DMS153 treated with DMSO at 0.1 percent for 48 hours (cell line): ENCODE data around the gene APBA2.

ENCODE experiments used
- DNase-seq: peaks from one replicate; lab custom pipeline; 2025; ENCODE audit not compliant: unreplicated experiment; lab: John Stamatoyannopoulos, UW

The APBA2 gene

GRCh38 chr15:28914046-28914445 lies 28.3 kb downstream of the APBA2 start:
- DNase-seq, result no peak

- DNase-seq, result no peak
These were observed 28.8 kb downstream of the APBA2 start for GRCh38 chr15:28914483-28915023.

GRCh38 chr15:28915041-28915810 lies 29.5 kb downstream of the APBA2 start:
- no peak for DNase-seq

GRCh38 chr15:28915935-28916334 lies 30.2 kb downstream of the APBA2 start:
- DNase-seq, result no peak

- DNase-seq, result no peak
These were observed 32.0 kb downstream of the APBA2 start for GRCh38 chr15:28917791-28918140.

- no peak for DNase-seq
These were observed 32.6 kb downstream of the APBA2 start for GRCh38 chr15:28918141-28918983.

- DNase-seq, result no peak
These were observed 33.4 kb downstream of the APBA2 start for GRCh38 chr15:28919201-28919635.

GRCh38 chr15:28919679-28920655 lies 34.2 kb downstream of the APBA2 start:
- no peak for DNase-seq

- no peak for DNase-seq
These were observed 35.1 kb downstream of the APBA2 start for GRCh38 chr15:28920781-28921331.

GRCh38 chr15:28921336-28921735 lies 35.6 kb downstream of the APBA2 start:
- no peak for DNase-seq

GRCh38 chr15:28921919-28922706 lies 36.3 kb downstream of the APBA2 start:
- no peak for DNase-seq

- no peak for DNase-seq
These were observed 36.9 kb downstream of the APBA2 start for GRCh38 chr15:28922707-28923012.

- no peak for DNase-seq
These were observed 38.0 kb downstream of the APBA2 start for GRCh38 chr15:28923726-28924280.

GRCh38 chr15:28927043-28927442 lies 41.3 kb downstream of the APBA2 start:
- no peak for DNase-seq

- no peak for DNase-seq
These were observed 43.4 kb downstream of the APBA2 start for GRCh38 chr15:28929200-28929599.

- no peak for DNase-seq
These were observed 44.2 kb downstream of the APBA2 start for GRCh38 chr15:28930011-28930410.

GRCh38 chr15:28930476-28931291 lies 44.9 kb downstream of the APBA2 start:
- no peak for DNase-seq

GRCh38 chr15:28931828-28932227 lies 46.1 kb downstream of the APBA2 start:
- no peak for DNase-seq

- no peak for DNase-seq
These were observed 46.6 kb downstream of the APBA2 start for GRCh38 chr15:28932361-28932760.
